ENCODE data around the gene ERICH3.

- TF ChIP-seq POLR2AphosphoS5 (IDR thresholded peaks at IDR 0.05; ENCODE audit: low read depth, low read length) (no peak), POLR2A (IDR thresholded peaks at IDR 0.05; ENCODE audit: low read depth, low read length) (no peak), TAF1 (IDR thresholded peaks at IDR 0.05; ENCODE audit: borderline replicate concordance, low read depth, low read length) (no peak)
Measured at GRCh38 chr1:74681851-74682250, 8.3 kb upstream of the ERICH3 start.

All from GM12892 (cell line).